GM19099 (cell line): ENCODE data around the gene ILKAP.

Experiments used
- POLR2A ChIP-seq: IDR thresholded peaks from 3 replicates; pipeline ENCODE4 v1.6.1; 2011; ENCODE audit warnings: low read depth; ENCODE audit not compliant: insufficient read length; ENCODE audit errors: extremely low read depth

The ILKAP gene

DNA sequence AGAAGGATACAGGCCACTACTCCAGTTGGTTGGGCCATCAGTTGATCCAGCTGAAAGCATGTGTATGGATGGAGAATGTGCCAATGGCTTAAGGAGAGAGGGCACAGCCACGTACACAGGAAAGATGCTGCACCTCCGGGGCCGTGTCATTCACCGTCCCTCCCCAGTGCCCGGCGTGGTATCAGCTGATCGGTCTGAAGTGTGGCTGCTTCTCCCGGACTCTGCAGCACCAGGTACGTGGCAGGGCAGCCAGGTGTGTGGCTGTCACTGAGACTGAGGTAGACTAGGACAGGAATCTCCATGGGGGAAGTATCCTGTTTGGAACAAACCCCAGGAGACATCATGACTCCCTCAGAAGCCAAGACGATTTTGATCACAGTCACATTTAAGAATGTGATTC lies 48.9 kb downstream of the ILKAP start:
- TF ChIP-seq POLR2A: no peak

DNA sequence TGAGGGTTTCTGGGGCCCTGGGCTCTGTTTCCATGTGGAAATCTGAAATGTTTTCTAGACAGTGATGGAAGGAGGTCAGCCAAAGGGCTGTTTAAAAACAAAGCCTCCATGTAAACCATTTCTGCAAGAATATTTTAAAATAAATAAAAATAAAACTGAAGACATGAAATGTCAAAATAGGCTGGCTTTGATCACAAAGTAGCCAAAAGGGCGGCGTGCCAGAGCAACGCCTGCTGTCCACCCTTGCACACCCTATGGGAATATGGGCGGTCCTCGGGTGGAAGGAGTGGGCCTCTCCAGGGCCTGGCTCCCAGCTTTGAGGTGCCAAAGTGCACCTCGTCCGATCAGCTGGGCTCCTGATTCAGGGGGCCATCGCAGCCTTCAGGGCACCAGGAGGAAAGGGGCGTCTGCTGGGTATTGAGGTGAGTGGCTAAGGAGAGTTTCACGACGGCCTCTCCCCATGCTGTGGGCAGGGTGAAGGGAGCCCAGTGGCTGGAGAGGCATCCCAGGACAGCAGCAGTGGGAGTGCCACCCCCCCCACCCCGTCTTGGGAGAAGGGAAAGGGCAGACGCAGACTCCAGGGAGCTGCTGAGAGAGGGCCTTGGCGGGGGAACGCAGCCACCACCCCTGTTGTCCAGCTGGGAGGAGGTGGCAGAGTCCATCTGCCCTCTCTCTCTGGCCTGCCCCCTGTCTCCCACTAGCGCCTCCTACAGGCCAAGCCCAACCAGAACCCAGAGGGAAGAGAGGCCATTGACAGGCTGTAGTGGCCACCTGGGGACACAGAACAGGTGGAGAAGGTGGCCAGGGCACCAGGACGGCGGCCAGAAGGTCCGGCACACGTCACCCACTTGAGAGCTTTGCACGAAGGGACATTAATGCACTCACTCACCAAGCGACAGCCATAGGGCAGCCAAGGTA lies 50.5 kb downstream of the ILKAP start:
- TF ChIP-seq POLR2A: no peak

DNA sequence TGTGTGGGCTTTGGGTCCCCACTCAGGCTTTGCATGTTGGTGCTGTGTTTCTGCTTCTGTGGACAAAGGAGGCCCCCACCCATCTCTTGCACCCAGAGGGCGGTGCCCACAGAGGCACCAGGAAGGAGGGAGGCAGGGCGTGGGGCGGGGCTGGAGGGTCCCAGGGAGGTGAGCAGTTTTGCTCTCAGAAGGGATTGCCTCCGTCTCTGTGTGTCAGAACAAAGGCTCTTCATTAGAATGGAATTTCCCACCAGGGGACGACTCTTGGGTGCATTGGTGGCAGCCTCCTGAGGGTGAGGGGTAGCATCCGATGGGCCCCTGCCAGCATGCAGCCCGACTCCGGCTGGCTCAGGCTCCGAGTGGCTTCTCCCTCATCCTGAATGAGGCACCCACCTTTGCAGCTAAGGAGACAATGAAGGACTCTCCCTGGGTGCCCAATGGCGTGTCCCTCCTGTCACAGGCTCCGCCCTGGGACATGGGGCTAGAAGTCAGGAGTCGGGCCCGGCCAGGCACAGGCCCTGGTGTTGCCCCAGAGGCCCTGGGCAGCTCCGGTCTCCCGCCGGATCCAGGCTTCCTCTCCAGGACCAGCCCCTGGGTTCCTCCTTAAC lies 51.8 kb downstream of the ILKAP start:
- no peak for TF ChIP-seq POLR2A

DNA sequence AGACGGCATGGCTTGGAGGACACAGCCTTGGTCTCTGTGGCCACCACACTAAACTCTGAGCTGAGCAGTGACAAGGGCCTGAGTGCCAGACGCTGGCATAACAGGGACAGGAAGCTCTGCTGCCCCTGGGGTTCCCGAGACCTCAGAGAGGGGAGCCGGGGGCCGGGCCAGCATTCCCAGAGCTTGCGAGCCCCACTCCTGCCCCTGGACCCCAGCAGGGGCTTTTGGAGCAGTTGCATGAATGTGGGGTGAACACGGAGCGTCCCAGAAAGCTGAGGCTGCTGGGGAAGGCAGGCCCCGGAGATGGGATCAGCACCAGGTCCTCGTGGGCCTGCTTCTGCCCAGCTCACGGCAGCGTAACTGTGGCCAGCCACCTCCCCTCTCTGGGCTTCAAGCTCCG lies 52.3 kb downstream of the ILKAP start:
- TF ChIP-seq POLR2A: no peak

DNA sequence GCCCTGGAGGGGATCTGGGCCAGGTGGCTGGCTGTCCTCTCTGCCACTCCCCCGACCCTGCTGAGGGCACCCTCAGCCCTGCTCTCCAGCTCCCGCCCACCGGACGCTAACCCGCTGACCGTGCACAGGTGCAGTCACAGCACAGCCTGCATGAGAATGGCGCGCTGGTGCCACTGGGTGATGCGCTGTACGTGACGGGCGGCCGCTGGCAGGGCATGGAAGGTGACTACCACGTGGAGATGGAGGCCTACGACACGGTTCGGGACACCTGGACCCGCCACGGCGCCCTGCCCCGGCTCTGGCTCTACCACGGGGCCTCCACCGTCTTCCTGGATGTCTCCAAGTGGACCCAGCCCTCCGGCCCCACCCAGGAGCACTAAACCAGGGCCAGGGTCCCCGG lies 52.8 kb downstream of the ILKAP start:
- TF ChIP-seq POLR2A: no peak

DNA sequence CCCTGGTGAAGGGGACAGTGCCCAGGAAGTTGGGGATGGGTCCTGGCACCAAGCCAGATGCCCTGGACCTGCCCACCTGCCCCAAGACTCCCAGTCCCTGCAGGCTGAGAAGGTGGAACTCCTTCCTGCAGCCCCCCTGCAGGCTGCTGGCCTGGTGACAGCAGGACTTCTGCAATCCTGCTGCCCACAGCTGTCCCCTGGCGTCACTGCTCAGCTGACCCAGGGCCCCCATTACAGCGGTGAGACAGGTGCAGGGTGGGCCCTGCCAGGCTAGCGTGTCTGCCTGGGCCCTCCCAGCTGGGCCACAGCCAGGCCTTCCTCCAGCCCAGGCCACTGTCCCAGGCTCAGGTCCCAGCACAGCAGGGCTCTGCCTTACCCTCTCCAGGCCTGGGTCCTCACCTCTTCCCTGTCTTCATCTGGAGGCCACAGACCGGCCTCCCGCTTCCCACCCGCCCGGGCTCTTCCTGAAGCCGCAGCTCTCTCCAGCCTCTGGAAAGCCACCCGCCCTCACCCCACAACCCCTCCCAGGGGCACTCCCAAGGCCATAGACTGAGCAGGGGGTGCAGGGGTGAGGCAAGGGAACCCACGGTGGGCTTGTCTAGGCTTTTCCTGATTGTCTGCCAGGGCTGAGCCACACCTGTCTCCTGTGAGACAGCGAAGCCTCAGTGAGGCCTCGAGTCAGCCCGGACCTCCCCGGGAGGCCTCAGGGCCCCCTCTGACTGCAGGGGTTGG lies 53.5 kb downstream of the ILKAP start:
- TF ChIP-seq POLR2A: no peak

DNA sequence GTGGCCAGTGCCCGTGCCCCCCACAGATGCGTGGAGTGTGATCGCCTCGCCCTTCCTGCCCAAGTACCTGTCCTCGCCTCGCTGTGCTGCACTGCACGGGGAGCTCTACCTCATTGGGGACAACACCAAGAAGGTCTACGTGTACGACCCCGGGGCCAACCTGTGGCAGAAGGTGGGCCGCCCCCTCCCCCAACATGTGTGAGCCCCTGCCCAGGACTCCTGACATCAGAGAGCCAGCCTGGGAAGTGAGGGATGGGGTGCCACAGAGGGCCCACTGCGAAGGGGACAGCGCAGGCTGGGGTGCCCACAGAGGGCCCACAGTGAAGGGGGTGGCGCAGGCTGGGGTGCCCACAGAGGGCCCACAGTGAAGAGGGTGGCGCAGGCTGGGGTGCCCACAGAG lies 54.5 kb downstream of the ILKAP start:
- TF ChIP-seq POLR2A: no peak

DNA sequence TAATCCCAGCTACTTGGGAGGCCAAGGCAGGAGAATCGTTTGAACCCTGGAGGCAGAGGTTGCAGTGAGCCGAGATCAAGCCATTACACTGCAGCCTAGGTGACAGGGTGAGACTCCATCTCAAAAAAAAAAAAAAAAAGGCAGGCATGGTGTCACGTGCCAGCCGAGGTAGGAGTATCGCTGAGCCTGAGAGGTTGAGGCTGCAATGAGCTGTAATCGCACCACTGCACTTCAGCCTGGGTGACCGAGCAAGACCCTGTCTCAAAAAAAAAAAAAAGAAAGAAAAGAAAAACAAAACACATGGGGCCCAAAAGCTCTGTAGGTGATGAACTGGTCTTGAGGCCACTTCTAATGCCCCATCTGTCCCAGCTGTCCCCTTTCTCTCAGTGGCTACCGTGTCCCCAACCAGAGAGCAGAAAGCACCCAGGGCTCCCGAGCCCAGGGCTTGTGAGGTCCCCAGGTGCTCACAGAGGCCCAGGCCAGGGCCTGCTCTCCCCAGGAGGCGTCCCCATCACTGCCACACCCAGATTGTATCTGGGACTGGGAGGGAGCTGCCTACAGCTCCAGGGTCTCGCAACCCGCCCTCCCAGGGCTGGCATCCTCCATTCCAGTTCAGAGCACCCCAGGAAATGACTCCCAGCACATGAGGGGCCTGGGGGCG lies 56.5 kb downstream of the ILKAP start:
- no peak for TF ChIP-seq POLR2A

DNA sequence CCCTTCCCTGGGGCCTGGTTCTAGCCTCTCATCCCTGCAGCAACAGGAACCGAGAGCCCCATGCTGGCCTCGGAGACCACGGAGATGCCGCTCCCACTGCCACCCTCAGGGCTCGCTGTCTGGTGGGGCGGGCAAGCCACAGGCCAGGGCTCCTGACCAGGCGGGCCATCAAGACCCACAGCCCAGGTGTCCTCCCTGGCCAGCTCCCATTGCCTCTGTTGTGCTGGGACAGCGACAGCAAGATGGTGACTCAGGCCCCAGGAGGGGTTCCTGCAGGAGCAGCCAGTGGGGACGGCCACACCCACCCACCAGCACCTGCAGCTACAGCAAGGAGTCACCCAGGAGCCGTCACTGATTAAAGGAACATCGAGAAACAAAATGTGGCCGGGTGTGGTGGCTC lies 57.6 kb downstream of the ILKAP start:
- TF ChIP-seq POLR2A: no peak

DNA sequence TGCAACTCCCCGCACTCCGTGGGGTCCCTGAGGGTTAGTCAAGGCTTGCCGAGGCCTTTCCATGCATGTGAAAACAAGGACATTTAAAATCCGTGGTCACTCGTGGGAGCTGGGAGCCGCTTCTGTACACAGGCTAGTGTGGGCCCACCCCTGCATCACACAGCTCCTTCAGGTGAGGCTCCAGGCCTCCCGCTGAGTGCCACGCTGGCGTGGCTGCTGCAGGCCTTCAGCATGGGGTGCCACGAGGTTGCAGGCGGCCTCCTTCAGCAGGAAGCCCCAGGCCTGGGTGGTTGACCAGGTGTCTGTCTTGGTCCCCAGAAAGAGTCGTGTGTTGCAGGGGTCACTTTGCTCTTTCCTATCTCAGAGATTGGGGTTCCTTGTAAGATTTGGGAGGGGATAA lies 58.4 kb downstream of the ILKAP start:
- TF ChIP-seq POLR2A: no peak

DNA sequence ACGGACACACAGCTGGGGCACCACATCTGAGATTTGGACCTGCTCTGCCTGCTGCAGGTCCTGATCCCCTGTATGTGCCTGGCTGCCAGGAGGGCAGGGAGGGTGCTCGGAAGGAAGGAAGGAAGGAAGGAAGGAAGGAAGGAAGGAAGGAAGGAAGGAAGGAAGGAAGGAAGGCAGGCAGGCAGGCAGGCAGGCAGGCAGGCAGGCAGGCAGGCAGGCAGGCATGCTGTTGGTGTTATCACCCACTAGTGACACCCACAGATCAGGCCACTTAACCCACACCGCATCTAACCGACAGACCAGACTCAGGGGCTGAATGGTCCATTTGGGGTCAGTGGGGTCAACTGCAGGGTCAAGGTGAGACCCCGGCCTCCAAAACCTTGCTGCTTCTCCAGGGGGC lies 59.2 kb downstream of the ILKAP start:
- no peak for TF ChIP-seq POLR2A

DNA sequence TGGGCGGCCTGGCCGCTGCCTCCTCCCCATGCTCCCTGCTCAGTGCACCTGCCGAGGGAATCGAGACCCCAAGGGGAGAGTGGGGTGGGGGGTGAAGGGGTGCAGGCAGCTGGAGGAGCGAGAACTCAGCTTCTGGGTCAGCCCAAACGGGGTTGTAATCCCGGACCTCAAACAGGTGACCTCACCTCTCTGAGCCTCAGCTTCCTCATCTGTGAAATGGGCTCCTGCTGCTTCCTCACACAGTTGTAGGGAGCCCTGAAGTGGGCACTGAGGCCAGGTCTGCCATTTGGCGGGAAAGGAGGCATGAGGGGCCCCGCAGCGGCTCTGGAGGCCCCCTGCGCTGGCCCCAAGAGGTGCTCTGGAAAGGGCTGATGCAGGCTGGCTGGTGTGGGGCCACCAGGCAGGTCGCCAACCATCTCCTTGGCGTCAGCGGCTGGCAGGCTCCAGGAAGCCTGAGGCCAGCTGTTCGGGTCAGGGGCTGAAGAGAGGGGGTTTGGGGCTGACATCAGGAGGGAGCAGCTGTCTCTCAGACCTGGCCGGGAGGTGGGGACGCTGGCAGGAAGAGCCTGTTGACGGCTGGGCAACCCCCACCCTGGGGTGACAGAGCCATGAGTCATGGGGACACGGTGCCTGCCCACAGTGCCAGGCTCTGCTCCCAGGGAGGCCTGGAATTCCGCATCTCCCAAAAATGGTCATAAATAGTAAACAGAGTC lies 60.1 kb downstream of the ILKAP start:
- no peak for TF ChIP-seq POLR2A

DNA sequence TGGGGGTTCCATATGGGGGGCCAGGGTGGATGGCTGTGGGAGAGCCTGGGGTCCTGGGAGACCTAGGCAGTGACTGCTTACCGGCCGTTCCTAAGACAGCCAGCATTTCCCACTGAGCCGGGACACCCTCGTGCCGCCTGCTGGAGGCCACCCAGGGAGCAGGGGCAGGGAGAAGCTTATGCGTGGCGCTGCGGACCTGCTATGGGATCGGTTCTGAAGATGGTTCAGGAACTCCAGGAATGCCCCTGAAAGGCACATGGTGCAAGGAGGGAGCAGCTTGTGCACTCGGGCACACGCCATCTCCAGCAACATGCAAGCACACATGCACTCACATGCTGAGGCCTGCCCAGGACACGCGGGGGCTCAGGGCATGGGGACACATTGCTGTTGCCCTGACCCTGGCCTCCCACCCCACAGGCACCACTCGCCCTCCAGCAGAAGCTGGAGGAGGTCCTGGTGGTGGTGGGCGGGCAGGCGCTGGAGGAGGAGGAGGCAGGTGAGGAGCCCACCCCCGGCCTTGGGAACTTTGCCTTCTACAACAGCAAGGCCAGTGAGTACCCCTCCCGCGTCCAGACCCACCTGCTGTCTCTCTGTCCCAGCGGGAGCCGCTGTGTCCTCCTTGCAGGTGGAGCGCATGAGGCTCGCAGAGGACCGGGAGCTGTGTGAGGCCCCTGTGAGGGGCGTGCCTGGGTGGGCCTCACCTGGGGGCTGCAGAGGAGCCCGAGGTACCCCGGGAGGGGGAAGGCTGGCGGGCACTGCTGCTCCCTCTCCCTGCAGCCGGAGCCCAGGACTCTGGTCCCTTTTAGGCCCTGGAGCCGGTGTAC lies 60.9 kb downstream of the ILKAP start:
- TF ChIP-seq POLR2A: no peak
